Measurements from ENCODE around the gene CASP8.

Gene CASP8

GRCh38 chr2:201244829-201245228 is 15.5 kb upstream of the CASP8 start:
- DNase-seq: no peak

- DNase-seq: no peak
Measured at GRCh38 chr2:201246280-201246679, 14.1 kb upstream of the CASP8 start.

GRCh38 chr2:201248288-201248844 is 12.0 kb upstream of the CASP8 start:
- DNase-seq: no peak

GRCh38 chr2:201249889-201250288 is 10.4 kb upstream of the CASP8 start:
- DNase-seq: no peak

- no peak for DNase-seq
Measured at GRCh38 chr2:201250741-201251140, 9.6 kb upstream of the CASP8 start.

- DNase-seq: no peak
Measured at GRCh38 chr2:201254081-201254730, 6.1 kb upstream of the CASP8 start.

- no peak for DNase-seq
Measured at GRCh38 chr2:201255408-201256033, 4.8 kb upstream of the CASP8 start.

GRCh38 chr2:201256082-201256481 is 4.3 kb upstream of the CASP8 start:
- DNase-seq: no peak

- no peak for DNase-seq
Measured at GRCh38 chr2:201257381-201257955, 2.9 kb upstream of the CASP8 start.

- DNase-seq: peak; percentile 50 to 66 (median 56)
Measured at GRCh38 chr2:201257956-201258665, 2.2 kb upstream of the CASP8 start.

GRCh38 chr2:201258666-201259615 is 1.4 kb upstream of the CASP8 start:
- peak in 1 of 3 experiments; percentile 66 for DNase-seq

- no peak for DNase-seq
Measured at GRCh38 chr2:201261471-201261870, 1.1 kb downstream of the CASP8 start.

- no peak for DNase-seq
Measured at GRCh38 chr2:201261906-201262305, 1.6 kb downstream of the CASP8 start.

- no peak for DNase-seq
Measured at GRCh38 chr2:201262718-201263117, 2.4 kb downstream of the CASP8 start.

GRCh38 chr2:201263779-201264178 is 3.4 kb downstream of the CASP8 start:
- DNase-seq: no peak

GRCh38 chr2:201264472-201265173 is 4.3 kb downstream of the CASP8 start:
- no peak for DNase-seq

- DNase-seq: no peak
Measured at GRCh38 chr2:201266629-201267028, 6.3 kb downstream of the CASP8 start.

GRCh38 chr2:201267278-201268030 is 7.1 kb downstream of the CASP8 start:
- DNase-seq: no peak

GRCh38 chr2:201269764-201270163 is 9.4 kb downstream of the CASP8 start:
- peak in 1 of 3 experiments; percentile 7 for DNase-seq

GRCh38 chr2:201270293-201271001 is 10.1 kb downstream of the CASP8 start:
- no peak for DNase-seq
